Astrocyte (in vitro differentiated cells and primary cell): ENCODE results near the gene NAIF1. TPM values are rescaled to one million over a fixed set of nuclear protein-coding genes. Genes with fewer than 3 reads are reported as not detected.

Source experiments
- DNase-seq: peaks from one replicate; pipeline ENCODE4 v3.0.0-alpha.2; 2010; ENCODE audit warnings: low read depth
- FAIRE-seq: peaks from 2 replicates; lab custom pipeline; 2011; peaks lifted over from hg19 to GRCh38; lab: Jason Lieb, UNC
- H2AFZ ChIP-seq: 2 replicates; pipeline ENCODE4 v1.6.0; 2012; ENCODE audit warnings: low read depth, low read length, inconsistent platforms
- H3K27ac ChIP-seq: 2 replicates; pipeline ENCODE4 v1.5.1; 2011; ENCODE audit warnings: low read depth, low read length, inconsistent platforms
- H3K27me3 ChIP-seq: 2 replicates; pipeline ENCODE4 v1.6.0; 2011; ENCODE audit warnings: low read length, inconsistent platforms; ENCODE audit not compliant: insufficient read depth
- H3K36me3 ChIP-seq: 2 replicates; pipeline ENCODE4 v1.5.1; 2011; ENCODE audit warnings: low read length, inconsistent platforms; ENCODE audit not compliant: insufficient read depth
- H3K4me1 ChIP-seq: 2 replicates; pipeline ENCODE4 v1.5.1; 2011; ENCODE audit warnings: low read length, inconsistent platforms; ENCODE audit not compliant: insufficient read depth
- H3K4me2 ChIP-seq: 2 replicates; pipeline ENCODE4 v1.6.0; 2012; ENCODE audit warnings: low read length, inconsistent platforms
- H3K4me3 ChIP-seq: 2 replicates; pipeline ENCODE4 v1.5.1; 2011; ENCODE audit warnings: low read depth, mild to moderate bottlenecking, low read length, inconsistent platforms; ENCODE audit not compliant: insufficient read depth
- H3K79me2 ChIP-seq: 2 replicates; pipeline ENCODE4 v1.6.0; 2012; ENCODE audit warnings: mild to moderate bottlenecking, low read length, inconsistent platforms; ENCODE audit not compliant: insufficient read depth
- H3K9ac ChIP-seq: 2 replicates; pipeline ENCODE4 v1.6.0; 2012; ENCODE audit warnings: mild to moderate bottlenecking, low read length, inconsistent platforms
- H3K9me3 ChIP-seq: 2 replicates; pipeline ENCODE4 v1.5.1; 2012; ENCODE audit warnings: low read depth, mild to moderate bottlenecking, low read length, inconsistent platforms; ENCODE audit not compliant: insufficient read depth
- H4K20me1 ChIP-seq: 2 replicates; pipeline ENCODE4 v1.6.0; 2012; ENCODE audit warnings: low read length, inconsistent platforms; ENCODE audit not compliant: insufficient read depth
- H3K27ac Mint-ChIP-seq: one replicate; pipeline ENCODE4 v1.8.0; 2021; ENCODE audit warnings: mild to moderate bottlenecking, mixed read lengths; ENCODE audit not compliant: unreplicated experiment
- H3K27me3 Mint-ChIP-seq: one replicate; pipeline ENCODE4 v1.8.0; 2021; ENCODE audit warnings: low read depth, mixed read lengths; ENCODE audit not compliant: unreplicated experiment
- H3K36me3 Mint-ChIP-seq: one replicate; pipeline ENCODE4 v1.8.0; 2021; ENCODE audit warnings: low read depth, mixed read lengths; ENCODE audit not compliant: unreplicated experiment
- H3K4me1 Mint-ChIP-seq: one replicate; pipeline ENCODE4 v1.8.0; 2021; ENCODE audit warnings: low read depth, mixed read lengths; ENCODE audit not compliant: unreplicated experiment
- H3K4me3 Mint-ChIP-seq: one replicate; pipeline ENCODE4 v1.8.0; 2021; ENCODE audit warnings: mild to moderate bottlenecking, moderate library complexity, mixed read lengths; ENCODE audit not compliant: unreplicated experiment
- H3K9me3 Mint-ChIP-seq: one replicate; pipeline ENCODE4 v1.8.0; 2021; ENCODE audit warnings: mild to moderate bottlenecking, mixed read lengths; ENCODE audit not compliant: unreplicated experiment
- CTCF ChIP-seq: IDR thresholded peaks from 2 replicates; pipeline ENCODE4 v1.5.1; 2011; ENCODE audit warnings: low read depth, mild to moderate bottlenecking, inconsistent platforms, low read length, moderate library complexity; ENCODE audit not compliant: insufficient read depth
- EZH2 ChIP-seq: IDR thresholded peaks from 2 replicates; pipeline ENCODE4 v1.6.1; 2012; ENCODE audit warnings: mild to moderate bottlenecking, low read length, inconsistent platforms; ENCODE audit not compliant: insufficient read depth
- total RNA-seq: library from RNA; stranded (reverse); gene quantifications from 2 replicates; pipeline ENCODE4 v1.2.1, GENCODE V29; 2021

The NAIF1 gene
- total RNA-seq, 1 donor from 2014 or later = 10.2 TPM

- Mint-ChIP-seq H3K4me3 (no peak overlapping the region), H3K4me1 (peaks cover 9% of the 10 kb centered on the region), H3K36me3 (peaks cover 12% of the 10 kb centered on the region), H3K27ac (no peak overlapping the region), H3K27me3 (peaks cover 3% of the 10 kb centered on the region), H3K9me3 (no peaks in the 10 kb centered on the region)
- Histone ChIP-seq H4K20me1 (no peaks in the 10 kb centered on the region), H3K79me2 (peaks cover 14% of the 10 kb centered on the region), H3K4me3 (no peak overlapping the region), H2AFZ (no peak overlapping the region), H3K4me2 (no peak overlapping the region), H3K9me3 (no peaks in the 10 kb centered on the region), H3K27ac (no peak overlapping the region), H3K4me1 (peaks cover 4% of the 10 kb centered on the region), H3K36me3 (no peaks in the 10 kb centered on the region), H3K27me3 (no peaks in the 10 kb centered on the region), H3K9ac (no peak overlapping the region)
- TF ChIP-seq CTCF (no peak), EZH2 (no peak)
- FAIRE-seq = no peak
- DNase-seq = no peak
Observed at GRCh38 chr9:128061275-128061960, 5.7 kb downstream of the NAIF1 start.

- Mint-ChIP-seq H3K9me3 (no peaks in the 10 kb centered on the region), H3K27me3 (peaks cover 3% of the 10 kb centered on the region), H3K4me1 (no peaks in the 10 kb centered on the region), H3K4me3 (no peak overlapping the region), H3K36me3 (peaks cover 10% of the 10 kb centered on the region), H3K27ac (no peak overlapping the region)
- no peak for DNase-seq
- no peak overlapping the region for H3K9ac ChIP-seq
- no peak overlapping the region for H3K27ac ChIP-seq
- H3K79me2 ChIP-seq = no peaks in the 10 kb centered on the region
- H3K4me1 ChIP-seq = no peaks in the 10 kb centered on the region
- TF ChIP-seq CTCF = no peak
- TF ChIP-seq EZH2 = no peak
- H3K27me3 ChIP-seq = no peaks in the 10 kb centered on the region
- no peak overlapping the region for H3K4me2 ChIP-seq
- H3K4me3 ChIP-seq = no peak overlapping the region
- H3K36me3 ChIP-seq = no peaks in the 10 kb centered on the region
- H2AFZ ChIP-seq = no peak overlapping the region
- H4K20me1 ChIP-seq = no peaks in the 10 kb centered on the region
- FAIRE-seq = no peak
- H3K9me3 ChIP-seq = no peaks in the 10 kb centered on the region
Observed at GRCh38 chr9:128059365-128059983, 7.6 kb downstream of the NAIF1 start.
